ENCODE measurements around the gene RTN1. TPM values are rescaled to one million over a fixed set of nuclear protein-coding genes. Genes with fewer than 3 reads are reported as not detected.

The RTN1 gene
- total RNA-seq, 2 experiments from 2014 or later: not detected

- POLR2A ChIA-PET: no interaction called here
- H3K27ac Mint-ChIP-seq: no peak overlapping the region
These were observed 117.1 kb downstream of the RTN1 start for GRCh38 chr14:59753512-59753911.

GRCh38 chr14:59751578-59751977, 119.0 kb downstream of the RTN1 start:
- Mint-ChIP-seq H3K36me3 (no peaks in the 10 kb centered on the region), H3K4me3 (no peak overlapping the region), H3K9me3 (no peaks in the 10 kb centered on the region), H3K27me3 (peaks cover 4% of the 10 kb centered on the region), H3K4me1 (no peaks in the 10 kb centered on the region), H3K27ac (no peak overlapping the region)
- POLR2A ChIA-PET: no interaction called here
- ATAC-seq (ENCODE audit: low read depth): no peak
- DNase-seq: no peak

More at GRCh38 chr14:59753512-59753911, 117.1 kb downstream of the RTN1 start:
- no peaks in the 10 kb centered on the region for H3K4me1 Mint-ChIP-seq
- no peak for ATAC-seq (ENCODE audit: low read depth)
- no peak overlapping the region for H3K4me3 Mint-ChIP-seq
- no peaks in the 10 kb centered on the region for H3K36me3 Mint-ChIP-seq
- H3K27me3 Mint-ChIP-seq: peaks cover 8% of the 10 kb centered on the region
- H3K9me3 Mint-ChIP-seq: no peaks in the 10 kb centered on the region
- no peak for DNase-seq

- H3K4me3 Mint-ChIP-seq: no peak overlapping the region
- peaks cover 5% of the 10 kb centered on the region for H3K9me3 Mint-ChIP-seq
- H3K27me3 Mint-ChIP-seq: peaks cover 4% of the 10 kb centered on the region
- DNase-seq (no peak), ATAC-seq (ENCODE audit: low read depth) (no peak)
- POLR2A ChIA-PET: no interaction called here
- no peak overlapping the region for H3K27ac Mint-ChIP-seq
- H3K36me3 Mint-ChIP-seq: no peaks in the 10 kb centered on the region
- H3K4me1 Mint-ChIP-seq: no peaks in the 10 kb centered on the region
These were observed 130.8 kb downstream of the RTN1 start for GRCh38 chr14:59739794-59740193.

- Mint-ChIP-seq H3K27ac (no peak overlapping the region), H3K9me3 (peaks cover 4% of the 10 kb centered on the region), H3K4me3 (no peak overlapping the region), H3K36me3 (no peaks in the 10 kb centered on the region), H3K27me3 (peaks cover 3% of the 10 kb centered on the region), H3K4me1 (no peaks in the 10 kb centered on the region)
- no peak for DNase-seq
- POLR2A ChIA-PET: no interaction called here
- ATAC-seq (ENCODE audit: low read depth): no peak
These were observed 142.3 kb downstream of the RTN1 start for GRCh38 chr14:59728304-59728703.

GRCh38 chr14:59727073-59727661, 143.4 kb downstream of the RTN1 start:
- DNase-seq (no peak), ATAC-seq (ENCODE audit: low read depth) (no peak)
- Mint-ChIP-seq H3K27me3 (peaks cover 3% of the 10 kb centered on the region), H3K36me3 (no peaks in the 10 kb centered on the region), H3K9me3 (peaks cover 4% of the 10 kb centered on the region), H3K4me1 (no peaks in the 10 kb centered on the region), H3K27ac (no peak overlapping the region), H3K4me3 (no peak overlapping the region)
- POLR2A ChIA-PET: no interaction called here

- no peak for ATAC-seq (ENCODE audit: low read depth)
- POLR2A ChIA-PET: no interaction called here
- no peaks in the 10 kb centered on the region for H3K4me1 Mint-ChIP-seq
- no peaks in the 10 kb centered on the region for H3K9me3 Mint-ChIP-seq
- peaks cover 1% of the 10 kb centered on the region for H3K27me3 Mint-ChIP-seq
- H3K4me3 Mint-ChIP-seq: no peak overlapping the region
- no peak for DNase-seq
- no peak overlapping the region for H3K27ac Mint-ChIP-seq
- H3K36me3 Mint-ChIP-seq: no peaks in the 10 kb centered on the region
These were observed 159.5 kb downstream of the RTN1 start for GRCh38 chr14:59711080-59711479.

GRCh38 chr14:59707778-59708561, 162.6 kb downstream of the RTN1 start:
- ATAC-seq (ENCODE audit: low read depth) (no peak), DNase-seq (no peak)
- Mint-ChIP-seq H3K4me1 (no peaks in the 10 kb centered on the region), H3K27ac (no peak overlapping the region), H3K27me3 (peaks cover 5% of the 10 kb centered on the region), H3K4me3 (no peak overlapping the region), H3K36me3 (no peaks in the 10 kb centered on the region), H3K9me3 (peaks cover 1% of the 10 kb centered on the region)
- POLR2A ChIA-PET: no interaction called here

GRCh38 chr14:59705866-59706265, 164.7 kb downstream of the RTN1 start:
- no peak overlapping the region for H3K27ac Mint-ChIP-seq
- ATAC-seq (ENCODE audit: low read depth): no peak
- H3K27me3 Mint-ChIP-seq: peaks cover 5% of the 10 kb centered on the region
- H3K4me1 Mint-ChIP-seq: no peaks in the 10 kb centered on the region
- no peaks in the 10 kb centered on the region for H3K36me3 Mint-ChIP-seq
- H3K9me3 Mint-ChIP-seq: peaks cover 1% of the 10 kb centered on the region
- no peak for DNase-seq
- POLR2A ChIA-PET: no interaction called here
- no peak overlapping the region for H3K4me3 Mint-ChIP-seq

GRCh38 chr14:59705245-59705644, 165.3 kb downstream of the RTN1 start:
- no peak for ATAC-seq (ENCODE audit: low read depth)
- H3K27ac Mint-ChIP-seq: no peak overlapping the region
- H3K4me1 Mint-ChIP-seq: no peaks in the 10 kb centered on the region
- H3K36me3 Mint-ChIP-seq: no peaks in the 10 kb centered on the region
- H3K9me3 Mint-ChIP-seq: peaks cover 1% of the 10 kb centered on the region
- no peak for DNase-seq
- H3K27me3 Mint-ChIP-seq: peaks cover 5% of the 10 kb centered on the region
- POLR2A ChIA-PET: no interaction called here
- no peak overlapping the region for H3K4me3 Mint-ChIP-seq

- Mint-ChIP-seq H3K9me3 (peaks cover 1% of the 10 kb centered on the region), H3K27me3 (peaks cover 5% of the 10 kb centered on the region), H3K4me3 (no peak overlapping the region), H3K4me1 (no peaks in the 10 kb centered on the region), H3K27ac (no peak overlapping the region), H3K36me3 (no peaks in the 10 kb centered on the region)
- POLR2A ChIA-PET: no interaction called here
- no peak for DNase-seq
- ATAC-seq (ENCODE audit: low read depth): no peak
These were observed 166.4 kb downstream of the RTN1 start for GRCh38 chr14:59704054-59704645.

GRCh38 chr14:59699442-59699841, 171.1 kb downstream of the RTN1 start:
- no peak for ATAC-seq (ENCODE audit: low read depth)

GRCh38 chr14:59698793-59699192, 171.8 kb downstream of the RTN1 start:
- Mint-ChIP-seq H3K4me3 (no peak overlapping the region), H3K27ac (no peak overlapping the region), H3K9me3 (peaks cover 1% of the 10 kb centered on the region), H3K4me1 (no peaks in the 10 kb centered on the region), H3K27me3 (peaks cover 8% of the 10 kb centered on the region), H3K36me3 (no peaks in the 10 kb centered on the region)
- POLR2A ChIA-PET: no interaction called here
- DNase-seq (no peak), ATAC-seq (ENCODE audit: low read depth) (no peak)

More at GRCh38 chr14:59699442-59699841, 171.1 kb downstream of the RTN1 start:
- no peak for DNase-seq
- peaks cover 8% of the 10 kb centered on the region for H3K27me3 Mint-ChIP-seq
- no peak overlapping the region for H3K27ac Mint-ChIP-seq
- H3K4me1 Mint-ChIP-seq: no peaks in the 10 kb centered on the region
- H3K4me3 Mint-ChIP-seq: no peak overlapping the region
- POLR2A ChIA-PET: no interaction called here
- no peaks in the 10 kb centered on the region for H3K36me3 Mint-ChIP-seq
- peaks cover 1% of the 10 kb centered on the region for H3K9me3 Mint-ChIP-seq

- Mint-ChIP-seq H3K27me3 (peaks cover 13% of the 10 kb centered on the region), H3K9me3 (no peaks in the 10 kb centered on the region), H3K4me1 (no peaks in the 10 kb centered on the region), H3K4me3 (no peak overlapping the region), H3K36me3 (no peaks in the 10 kb centered on the region), H3K27ac (no peak overlapping the region)
- POLR2A ChIA-PET: no interaction called here
- ATAC-seq (ENCODE audit: low read depth): no peak
- DNase-seq: no peak
These were observed 175.4 kb downstream of the RTN1 start for GRCh38 chr14:59695198-59695597.

- Mint-ChIP-seq H3K4me3 (no peak overlapping the region), H3K27me3 (peaks cover 13% of the 10 kb centered on the region), H3K27ac (no peak overlapping the region), H3K9me3 (no peaks in the 10 kb centered on the region), H3K4me1 (no peaks in the 10 kb centered on the region), H3K36me3 (no peaks in the 10 kb centered on the region)
- ATAC-seq (ENCODE audit: low read depth): no peak
- POLR2A ChIA-PET: no interaction called here
- no peak for DNase-seq
These were observed 179.3 kb downstream of the RTN1 start for GRCh38 chr14:59691266-59691665.

All from activated naive CD8-positive, alpha-beta T cell treated with anti-CD3 and anti-CD28 coated beads, Interleukin-2, amount 10 ng/mL, durations not matched to agents 7 days and 5 days (primary cell).